NCI-H526 (cell line): Measurements from ENCODE around the gene MIER2.
A peak's percentile ranks its signal among the peaks of the same experiment; 100 is the strongest.

Source experiments
- DNase-seq, 2 experiments: peaks; one replicate each; lab custom pipeline; 2025; lab: John Stamatoyannopoulos, UW

Gene MIER2

GRCh38 chr19:307793-308420 lies 36.7 kb downstream of the MIER2 start:
- DNase-seq: no peak

GRCh38 chr19:307111-307531 lies 37.5 kb downstream of the MIER2 start:
- no peak for DNase-seq

- no peak for DNase-seq
Observed at GRCh38 chr19:306151-306900, 38.3 kb downstream of the MIER2 start.

- no peak for DNase-seq
Observed at GRCh38 chr19:305240-306150, 39.1 kb downstream of the MIER2 start.

- no peak for DNase-seq
Observed at GRCh38 chr19:296476-297225, 47.9 kb downstream of the MIER2 start.

- DNase-seq: no peak
Observed at GRCh38 chr19:295687-296370, 48.8 kb downstream of the MIER2 start.

- peak in 1 of 2 experiments; percentile 59 for DNase-seq
Observed at GRCh38 chr19:294946-295686, 49.5 kb downstream of the MIER2 start.

GRCh38 chr19:294341-294945 lies 50.2 kb downstream of the MIER2 start:
- DNase-seq: no peak

- no peak for DNase-seq
Observed at GRCh38 chr19:293436-294110, 51.0 kb downstream of the MIER2 start.

- no peak for DNase-seq
Observed at GRCh38 chr19:292951-293350, 51.6 kb downstream of the MIER2 start.

- no peak for DNase-seq
Observed at GRCh38 chr19:292281-292884, 52.2 kb downstream of the MIER2 start.

GRCh38 chr19:291561-292280 lies 52.9 kb downstream of the MIER2 start:
- DNase-seq: no peak

- no peak for DNase-seq
Observed at GRCh38 chr19:291006-291521, 53.5 kb downstream of the MIER2 start, which contains the start of gene PLPP2. Gene PLPP2, minus strand, starts transcription at chr19:291403. Its CDS starts 67 bp downstream, at chr19:291336.

- DNase-seq: peak in 1 of 2 experiments; percentile 88
Observed at GRCh38 chr19:290372-291005, 54.1 kb downstream of the MIER2 start.

GRCh38 chr19:289651-290371 lies 54.8 kb downstream of the MIER2 start:
- peak; percentile 77 to 88 for DNase-seq

GRCh38 chr19:288911-289310 lies 55.7 kb downstream of the MIER2 start:
- DNase-seq: no peak

- DNase-seq: no peak
Observed at GRCh38 chr19:287381-287871, 57.2 kb downstream of the MIER2 start.
